GM10248 (cell line): ENCODE results near the gene CALML5.

Experiments
- CTCF ChIA-PET: fragments of 300-600 bp; sonication (Branson Sonifier 250); formaldehyde crosslinking; extraction: SDS; loops from one replicate; lab custom pipeline; 2021; ENCODE audit warnings: antibody characterized with exemption; lab: Yijun Ruan, JAX
- POLR2A ChIA-PET: fragments of 350-650 bp; sonication (Branson Sonifier 250); formaldehyde crosslinking; extraction: SDS; loops from one replicate; lab custom pipeline; 2020; ENCODE audit warnings: antibody characterized with exemption; lab: Yijun Ruan, JAX
- DNase-seq: peaks from one replicate; pipeline ENCODE4 v3.0.0; 2012; ENCODE audit errors: extremely low spot score
- TF ChIP-seq, protein P1 (sequence below): IDR thresholded peaks from 2 replicates; pipeline ENCODE4 v1.5.1; 2012; ENCODE audit warnings: mild to moderate bottlenecking, low read depth; ENCODE audit errors: extremely low read depth, missing control alignments, control extremely low read depth

CALML5 gene, protein sequence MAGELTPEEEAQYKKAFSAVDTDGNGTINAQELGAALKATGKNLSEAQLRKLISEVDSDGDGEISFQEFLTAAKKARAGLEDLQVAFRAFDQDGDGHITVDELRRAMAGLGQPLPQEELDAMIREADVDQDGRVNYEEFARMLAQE

DNA sequence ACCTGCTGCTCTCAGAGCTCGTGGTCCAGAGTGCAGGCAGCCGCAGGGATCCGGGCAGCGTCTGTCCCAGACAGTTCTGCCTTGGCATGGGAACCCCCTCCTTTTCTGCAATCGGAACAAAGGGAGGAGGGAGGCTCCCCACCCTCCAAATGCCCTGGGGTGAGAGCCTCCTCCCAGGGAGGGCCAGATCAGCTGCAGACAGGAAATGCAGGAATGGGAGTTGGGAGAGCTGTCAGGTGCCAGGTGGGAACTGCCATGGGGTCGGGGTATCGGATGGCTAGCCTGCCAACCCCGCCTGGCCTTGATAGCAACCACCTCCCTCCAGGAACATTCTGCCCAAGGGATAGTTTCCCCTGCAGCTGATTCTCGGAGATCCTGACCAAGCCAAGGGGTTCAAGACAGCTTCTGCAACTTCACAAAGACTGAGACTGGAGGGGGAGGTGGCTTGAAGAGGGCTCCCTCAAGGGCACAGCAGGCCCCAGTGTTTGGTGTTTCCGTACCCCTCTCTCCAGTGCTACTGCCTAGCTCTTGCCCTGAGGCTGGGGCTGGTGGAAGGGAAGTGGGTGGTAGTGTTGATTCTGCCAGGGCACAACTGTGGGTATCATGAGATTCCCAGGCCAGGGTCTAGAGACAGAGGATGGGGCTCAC, at the start of gene CALML5:
TSS of gene CALML5 (minus strand) at position 78 of the 648 bp plus-strand sequence. CDS start 132 bp downstream, outside the sequence.
- TF ChIP-seq, protein P1, sequence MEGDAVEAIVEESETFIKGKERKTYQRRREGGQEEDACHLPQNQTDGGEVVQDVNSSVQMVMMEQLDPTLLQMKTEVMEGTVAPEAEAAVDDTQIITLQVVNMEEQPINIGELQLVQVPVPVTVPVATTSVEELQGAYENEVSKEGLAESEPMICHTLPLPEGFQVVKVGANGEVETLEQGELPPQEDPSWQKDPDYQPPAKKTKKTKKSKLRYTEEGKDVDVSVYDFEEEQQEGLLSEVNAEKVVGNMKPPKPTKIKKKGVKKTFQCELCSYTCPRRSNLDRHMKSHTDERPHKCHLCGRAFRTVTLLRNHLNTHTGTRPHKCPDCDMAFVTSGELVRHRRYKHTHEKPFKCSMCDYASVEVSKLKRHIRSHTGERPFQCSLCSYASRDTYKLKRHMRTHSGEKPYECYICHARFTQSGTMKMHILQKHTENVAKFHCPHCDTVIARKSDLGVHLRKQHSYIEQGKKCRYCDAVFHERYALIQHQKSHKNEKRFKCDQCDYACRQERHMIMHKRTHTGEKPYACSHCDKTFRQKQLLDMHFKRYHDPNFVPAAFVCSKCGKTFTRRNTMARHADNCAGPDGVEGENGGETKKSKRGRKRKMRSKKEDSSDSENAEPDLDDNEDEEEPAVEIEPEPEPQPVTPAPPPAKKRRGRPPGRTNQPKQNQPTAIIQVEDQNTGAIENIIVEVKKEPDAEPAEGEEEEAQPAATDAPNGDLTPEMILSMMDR, result no peak
- ChIA-PET CTCF (interaction anchor here (1.5 kb wide), 1 partner anchor 10 kb away, joined by 3 read pairs; no protein-coding TSS in a partner anchor), POLR2A (no interaction called here)
- DNase-seq, result no peak

DNA sequence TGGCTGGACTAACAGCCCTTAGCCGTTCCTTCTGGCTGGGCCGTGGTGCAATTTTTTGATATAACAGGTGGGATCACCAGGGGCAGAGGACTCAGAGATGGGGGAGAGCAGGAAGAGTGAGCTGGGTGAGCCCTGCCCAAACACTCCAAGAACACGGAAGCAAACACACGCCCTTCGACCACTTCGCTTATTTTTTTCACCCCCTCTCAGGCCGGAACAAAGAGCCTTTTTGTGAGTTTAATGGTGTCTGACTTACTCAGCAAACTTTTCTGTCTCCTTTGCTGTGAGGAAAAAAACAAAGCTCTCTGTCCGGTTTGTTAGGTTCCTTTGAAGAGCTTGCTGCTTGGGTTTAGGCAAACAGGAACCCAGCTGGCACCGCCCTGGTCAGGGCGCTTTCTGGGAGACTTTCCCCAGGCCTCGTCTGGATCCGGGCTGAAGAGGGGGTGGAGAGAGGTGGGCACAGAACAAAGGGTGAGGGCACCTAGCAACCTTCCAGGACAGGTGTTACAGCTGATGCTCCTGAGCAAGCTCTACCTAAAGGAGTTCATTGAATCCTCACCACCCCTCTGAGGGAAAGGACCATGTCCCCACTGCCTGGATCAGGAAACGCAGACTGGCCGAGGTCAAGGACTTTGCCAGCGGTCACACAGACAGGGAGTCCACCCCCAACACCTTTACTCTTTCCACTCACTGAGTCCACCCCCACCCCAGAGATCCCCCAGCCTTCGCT, 48.7 kb upstream of the CALML5 start:
- ChIA-PET CTCF (interaction anchor here (1.2 to 1.8 kb wide), 2 partner anchors 20 to 75 kb away, joined by 5 to 10 read pairs; no protein-coding TSS in a partner anchor), POLR2A (no interaction called here)
- no peak for DNase-seq
- TF ChIP-seq, protein P1, result no peak

DNA sequence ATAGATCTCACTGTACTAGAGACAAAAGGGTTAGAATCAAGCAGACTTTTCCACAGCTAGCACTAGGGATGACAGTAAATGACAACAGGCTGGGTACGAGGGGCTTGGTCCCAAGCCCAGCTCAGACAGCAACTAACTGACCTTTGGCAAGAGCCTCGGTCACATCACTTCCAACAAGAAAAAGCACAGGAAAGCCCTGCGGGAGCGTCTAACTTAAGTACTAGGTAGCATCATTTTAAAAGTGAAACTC, 48.2 kb upstream of the CALML5 start:
- ChIA-PET POLR2A (no interaction called here), CTCF (interaction anchor here (0.5 kb wide), 1 partner anchor 1941 kb away, joined by 3 read pairs; no protein-coding TSS in a partner anchor)
- DNase-seq, result no peak
- TF ChIP-seq, protein P1, result no peak

DNA sequence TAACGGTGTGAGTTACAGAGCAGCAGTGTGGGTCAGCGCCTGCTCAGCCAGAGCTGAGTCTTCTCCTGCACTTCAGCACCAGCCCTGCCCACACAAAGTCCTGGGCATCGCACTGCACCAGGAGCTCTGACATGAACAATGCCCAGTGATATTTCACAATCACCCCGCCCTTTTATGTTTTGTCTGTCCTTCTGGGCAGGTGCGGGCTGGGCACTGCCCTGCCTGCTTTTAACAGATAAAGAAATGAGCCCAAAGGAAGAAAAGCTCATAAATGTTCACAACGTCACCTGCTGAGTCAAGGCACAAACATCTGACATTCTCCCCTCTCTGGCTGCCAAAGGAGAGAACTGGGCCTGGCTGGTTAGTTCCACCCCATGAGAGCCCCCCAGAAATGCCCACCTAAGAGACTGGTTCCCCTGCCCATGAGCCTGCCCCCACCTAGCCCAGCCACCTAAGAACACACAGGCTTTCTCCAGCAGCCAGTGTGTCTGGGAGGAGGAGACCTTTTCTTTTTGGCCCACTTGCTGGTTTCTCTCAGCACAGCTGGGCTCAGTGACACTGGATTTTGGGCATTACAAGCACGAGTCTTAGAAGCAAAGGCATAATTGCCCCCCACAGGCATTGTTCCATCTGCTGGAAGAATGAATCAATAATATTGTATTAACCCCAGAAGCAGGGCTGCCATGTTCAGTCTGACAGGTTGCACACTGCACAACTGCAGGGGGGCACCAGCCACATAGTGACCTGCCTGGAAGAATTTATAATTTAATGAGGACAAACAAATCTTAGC, 47.7 kb upstream of the CALML5 start:
- ChIA-PET POLR2A (no interaction called here), CTCF (interaction anchor here (0.5 kb wide), 1 partner anchor 1941 kb away, joined by 3 read pairs; no protein-coding TSS in a partner anchor)
- no peak for DNase-seq
- TF ChIP-seq, protein P1, result no peak

DNA sequence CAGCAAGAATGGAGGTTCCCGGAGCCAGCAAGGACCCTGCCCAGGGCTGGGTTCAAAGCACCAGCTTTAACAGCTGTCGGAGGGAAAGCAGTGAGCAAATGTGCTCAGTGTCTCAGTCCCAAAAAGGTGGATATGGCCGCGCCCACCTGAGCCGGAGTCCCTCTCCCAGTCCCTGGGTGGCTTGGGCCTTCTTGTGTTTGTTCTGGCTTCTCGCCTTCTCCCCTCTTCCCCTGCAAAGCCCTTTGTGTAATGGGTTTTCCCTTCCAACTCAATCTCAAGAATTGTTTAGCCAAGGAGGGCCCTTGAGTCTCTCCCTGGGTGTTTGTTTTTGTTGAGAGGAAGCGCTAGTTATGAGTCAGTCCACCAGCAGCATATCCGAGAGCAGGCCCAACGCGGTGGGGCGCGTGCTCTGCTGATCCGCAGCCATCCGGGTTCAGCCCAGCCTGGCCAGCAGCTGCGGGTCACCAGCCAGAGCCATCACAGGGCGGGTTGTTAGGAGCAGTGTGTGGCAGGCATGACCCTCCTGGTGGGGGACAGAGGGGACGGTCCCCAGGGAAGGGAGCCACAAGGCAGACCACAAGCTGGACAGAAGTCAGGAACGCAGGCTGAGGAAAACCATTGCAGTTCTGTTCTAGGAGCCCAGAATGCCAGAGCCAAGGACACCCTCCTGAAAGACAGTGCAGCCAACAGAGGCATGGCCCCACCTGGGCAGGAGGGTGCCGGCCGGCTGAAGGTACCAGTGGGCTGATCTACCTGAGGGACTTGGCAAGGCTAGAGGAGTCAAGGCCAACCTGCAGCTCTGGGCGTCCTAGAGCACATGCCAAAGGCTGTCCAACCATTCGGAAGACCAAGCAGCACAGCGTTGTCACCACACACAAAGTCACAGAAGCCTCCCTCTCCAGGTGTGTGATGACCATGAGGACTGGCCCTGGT, 46.7 kb upstream of the CALML5 start:
- ChIA-PET POLR2A (no interaction called here), CTCF (interaction anchor here (1.5 kb wide), 1 partner anchor 12 kb away, joined by 3 read pairs; no protein-coding TSS in a partner anchor)
- TF ChIP-seq, protein P1, result no peak
- DNase-seq, result no peak
